ENCODE results near the gene RAPGEF4.

The RAPGEF4 gene

GRCh38 chr2:173044686-173045085 is 309.0 kb downstream of the RAPGEF4 start:
- Histone ChIP-seq H3K9me2 (replicated peaks; ENCODE audit: control insufficient read depth, low read length) (no peaks in the 10 kb centered on the region), H3K9me3 (ENCODE audit: control insufficient read depth, insufficient read depth, low read length) (no peaks in the 10 kb centered on the region), H4K20me1 (ENCODE audit: control insufficient read depth, insufficient read depth, low read depth, low read length) (no peaks in the 10 kb centered on the region), H3F3A (ENCODE audit: control insufficient read depth, insufficient read depth) (no peaks in the 10 kb centered on the region), H3K4me2 (ENCODE audit: low read length) (no peak overlapping the region), H3K27ac (ENCODE audit: low read depth, low read length) (no peak overlapping the region), H3K4me1 (ENCODE audit: control insufficient read depth, low read length) (no peaks in the 10 kb centered on the region), H3K79me2 (ENCODE audit: control insufficient read depth, low read length) (no peaks in the 10 kb centered on the region), H3K36me3 (ENCODE audit: control insufficient read depth, low read length) (no peaks in the 10 kb centered on the region), H3K4me3 (ENCODE audit: low read length) (no peak overlapping the region), H3K27me3 (ENCODE audit: control insufficient read depth, low read length) (no peaks in the 10 kb centered on the region)
- no peak for TF ChIP-seq CTCF (IDR thresholded peaks at IDR 0.05; ENCODE audit: low read depth, low read length, poor library complexity, severe bottlenecking)
- TF ChIP-seq EZH2phosphoT487 (IDR thresholded peaks at IDR 0.05; ENCODE audit: borderline replicate concordance, low read length), result no peak

GRCh38 chr2:173045181-173045580 is 309.5 kb downstream of the RAPGEF4 start:
- TF ChIP-seq CTCF (IDR thresholded peaks at IDR 0.05; ENCODE audit: low read depth, low read length, poor library complexity, severe bottlenecking) (no peak), EZH2phosphoT487 (IDR thresholded peaks at IDR 0.05; ENCODE audit: borderline replicate concordance, low read length) (no peak)
- H3K4me3 ChIP-seq (ENCODE audit: low read length), result no peak overlapping the region
- no peak overlapping the region for H3K4me2 ChIP-seq (ENCODE audit: low read length)
- no peaks in the 10 kb centered on the region for H3K79me2 ChIP-seq (ENCODE audit: control insufficient read depth, low read length)
- H4K20me1 ChIP-seq (ENCODE audit: control insufficient read depth, insufficient read depth, low read depth, low read length), result no peaks in the 10 kb centered on the region
- no peaks in the 10 kb centered on the region for H3K9me3 ChIP-seq (ENCODE audit: control insufficient read depth, insufficient read depth, low read length)
- H3K27me3 ChIP-seq (ENCODE audit: control insufficient read depth, low read length), result no peaks in the 10 kb centered on the region
- H3K4me1 ChIP-seq (ENCODE audit: control insufficient read depth, low read length), result no peaks in the 10 kb centered on the region
- no peaks in the 10 kb centered on the region for H3F3A ChIP-seq (ENCODE audit: control insufficient read depth, insufficient read depth)
- no peaks in the 10 kb centered on the region for H3K36me3 ChIP-seq (ENCODE audit: control insufficient read depth, low read length)
- H3K9me2 ChIP-seq (replicated peaks; ENCODE audit: control insufficient read depth, low read length), result no peaks in the 10 kb centered on the region
- no peak overlapping the region for H3K27ac ChIP-seq (ENCODE audit: low read depth, low read length)

- Histone ChIP-seq H3K4me2 (ENCODE audit: low read length) (no peak overlapping the region), H3K9me2 (replicated peaks; ENCODE audit: control insufficient read depth, low read length) (no peaks in the 10 kb centered on the region), H3K27me3 (ENCODE audit: control insufficient read depth, low read length) (no peaks in the 10 kb centered on the region), H3K9me3 (ENCODE audit: control insufficient read depth, insufficient read depth, low read length) (no peaks in the 10 kb centered on the region), H3K36me3 (ENCODE audit: control insufficient read depth, low read length) (no peaks in the 10 kb centered on the region), H3K27ac (ENCODE audit: low read depth, low read length) (no peak overlapping the region), H3K79me2 (ENCODE audit: control insufficient read depth, low read length) (no peaks in the 10 kb centered on the region), H4K20me1 (ENCODE audit: control insufficient read depth, insufficient read depth, low read depth, low read length) (no peaks in the 10 kb centered on the region), H3K4me3 (ENCODE audit: low read length) (no peak overlapping the region), H3F3A (ENCODE audit: control insufficient read depth, insufficient read depth) (no peaks in the 10 kb centered on the region), H3K4me1 (ENCODE audit: control insufficient read depth, low read length) (no peaks in the 10 kb centered on the region)
- TF ChIP-seq CTCF (IDR thresholded peaks at IDR 0.05; ENCODE audit: low read depth, low read length, poor library complexity, severe bottlenecking) (no peak), EZH2phosphoT487 (IDR thresholded peaks at IDR 0.05; ENCODE audit: borderline replicate concordance, low read length) (no peak)
These were observed 312.9 kb downstream of the RAPGEF4 start for GRCh38 chr2:173048522-173048896.
